ENCODE results near the gene HRC. TPM values are rescaled to one million over a fixed set of nuclear protein-coding genes. Genes with fewer than 3 reads are reported as not detected.
"Not testable (repeated sequence)": the region's sequence is repeated elsewhere in the genome, so short reads cannot be mapped to it uniquely, and the experiment has no call there.

Gene HRC
- polyA plus RNA-seq (ENCODE audit: insufficient read length) = 187 TPM

DNA sequence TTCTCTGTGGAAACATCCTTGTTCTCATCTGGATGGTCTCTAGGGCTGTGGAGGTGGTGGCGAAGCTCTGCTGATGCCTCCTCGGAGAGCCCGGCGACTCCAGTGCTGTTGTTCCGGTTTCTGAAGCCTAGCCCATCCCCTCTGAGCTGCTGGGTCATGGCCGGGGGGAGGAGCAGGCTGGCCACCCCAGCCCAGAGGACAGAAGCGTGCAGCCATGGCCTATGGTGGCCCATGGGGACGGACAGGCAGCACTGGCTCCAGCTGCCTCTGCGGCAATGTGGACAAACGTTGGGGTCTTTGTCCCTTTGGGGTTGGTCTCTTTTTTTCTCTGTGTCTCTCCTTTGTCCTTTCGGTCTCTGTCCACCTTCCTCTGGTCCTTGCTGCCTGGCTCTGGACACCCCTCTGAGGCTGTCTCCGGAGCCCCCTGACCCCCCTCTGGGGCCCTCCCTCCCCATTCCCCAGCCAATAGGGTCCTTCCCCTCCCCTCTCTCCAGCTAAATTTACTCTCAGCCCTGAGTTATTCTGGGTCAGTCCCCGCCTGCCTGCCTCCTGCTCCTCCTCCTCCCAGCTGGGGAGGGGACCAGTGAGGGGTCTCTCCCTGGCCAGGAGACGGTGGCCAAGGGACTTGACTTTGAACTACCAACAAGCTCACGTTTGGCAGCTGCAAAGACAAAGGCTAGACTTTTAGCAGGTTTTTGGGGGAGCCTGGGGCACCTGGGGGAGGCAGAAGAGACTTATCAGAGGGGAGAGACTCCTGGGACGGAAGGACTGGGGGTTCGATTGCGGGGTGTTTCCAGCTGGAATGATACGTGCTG is at the start of gene HRC:
Gene HRC, minus strand, starts transcription at position 392 of the 815 bp plus-strand sequence. Its CDS starts 159 bp downstream, at position 233.
- no peak for DNase-seq

- no peak for DNase-seq
Observed at GRCh38 chr19:49201042-49201441, 45.8 kb upstream of the HRC start.

GRCh38 chr19:49200238-49200862 is 45.2 kb upstream of the HRC start:
- DNase-seq = no peak

- no peak for DNase-seq
Observed at GRCh38 chr19:49196527-49197240, 41.5 kb upstream of the HRC start.

DNA sequence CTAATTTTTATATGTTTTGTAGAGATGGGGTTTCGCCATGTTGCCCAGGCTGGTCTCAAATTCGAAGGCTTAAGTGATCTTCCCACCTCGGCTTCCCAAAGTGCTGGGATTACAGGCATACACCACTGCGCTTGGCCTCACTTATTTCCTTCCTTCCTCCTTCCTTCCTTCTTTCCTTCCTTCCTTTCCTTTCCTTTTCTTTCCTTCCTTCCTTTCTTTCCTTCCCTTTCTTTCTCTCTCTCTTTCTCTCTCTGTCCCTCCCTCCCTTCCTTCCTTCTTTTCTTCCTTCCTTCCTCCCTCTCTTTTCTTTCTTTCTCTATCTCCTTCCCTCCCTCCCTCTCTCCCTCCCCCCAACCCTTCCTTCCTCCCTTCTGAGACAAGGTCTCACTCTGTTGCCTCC is 39.2 kb upstream of the HRC start:
- DNase-seq = no peak

DNA sequence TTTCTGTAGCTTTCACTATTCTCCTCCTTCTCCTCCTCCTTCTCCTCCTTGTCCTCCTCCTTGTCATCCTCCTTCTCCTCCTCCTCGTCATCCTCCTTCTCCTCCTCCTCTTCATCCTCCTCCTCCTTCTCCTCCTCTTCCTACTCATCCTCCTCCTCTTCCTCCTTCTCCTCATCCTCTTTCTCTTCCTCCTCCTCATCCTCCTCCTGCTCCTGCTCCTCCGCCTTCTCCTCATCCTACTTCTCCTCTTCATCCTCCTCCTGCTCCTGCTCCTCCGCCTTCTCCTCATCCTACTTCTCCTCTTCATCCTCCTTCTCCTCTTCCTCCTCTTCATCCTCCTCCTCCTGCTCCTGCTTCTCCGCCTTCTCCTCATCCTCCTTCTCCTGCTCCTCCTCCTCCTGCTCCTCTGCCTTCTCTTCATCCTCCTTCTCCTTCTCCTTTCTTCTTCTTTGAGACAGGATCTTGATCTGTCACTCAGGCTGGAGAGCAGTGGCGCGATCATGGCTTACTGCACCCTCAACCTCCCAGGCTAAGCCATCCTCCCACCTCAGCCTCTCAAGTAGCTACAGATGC is 38.7 kb upstream of the HRC start:
- DNase-seq = no peak

GRCh38 chr19:49190781-49191180 is 35.6 kb upstream of the HRC start:
- no peak for DNase-seq

- DNase-seq = no peak
Observed at GRCh38 chr19:49189259-49189658, 34.1 kb upstream of the HRC start.

DNA sequence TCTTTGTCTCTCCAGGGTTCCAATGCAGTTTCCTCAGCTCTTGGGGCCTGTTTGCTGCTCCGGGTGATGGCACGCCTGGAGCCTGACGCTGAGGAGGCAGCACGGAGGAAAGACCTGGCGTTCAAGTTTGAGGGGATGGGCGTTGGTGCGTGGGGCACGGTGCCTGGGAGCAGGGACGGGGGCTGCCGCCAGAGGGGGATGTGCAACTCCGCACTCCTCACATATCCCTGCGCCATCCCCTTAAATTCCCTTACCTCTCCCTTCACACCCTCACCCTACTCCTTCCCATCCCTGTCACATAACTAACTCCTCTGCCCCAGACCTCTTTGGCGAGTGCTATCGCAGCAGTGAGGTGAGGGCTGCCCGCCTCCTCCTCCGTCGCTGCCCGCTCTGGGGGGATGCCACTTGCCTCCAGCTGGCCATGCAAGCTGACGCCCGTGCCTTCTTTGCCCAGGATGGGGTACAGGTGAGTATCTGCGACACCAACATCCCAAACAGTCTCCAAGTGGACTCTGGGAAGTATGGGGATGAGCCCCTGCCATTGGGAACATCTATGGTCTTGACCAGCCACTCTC is 33.5 kb upstream of the HRC start:
- no peak for DNase-seq

DNA sequence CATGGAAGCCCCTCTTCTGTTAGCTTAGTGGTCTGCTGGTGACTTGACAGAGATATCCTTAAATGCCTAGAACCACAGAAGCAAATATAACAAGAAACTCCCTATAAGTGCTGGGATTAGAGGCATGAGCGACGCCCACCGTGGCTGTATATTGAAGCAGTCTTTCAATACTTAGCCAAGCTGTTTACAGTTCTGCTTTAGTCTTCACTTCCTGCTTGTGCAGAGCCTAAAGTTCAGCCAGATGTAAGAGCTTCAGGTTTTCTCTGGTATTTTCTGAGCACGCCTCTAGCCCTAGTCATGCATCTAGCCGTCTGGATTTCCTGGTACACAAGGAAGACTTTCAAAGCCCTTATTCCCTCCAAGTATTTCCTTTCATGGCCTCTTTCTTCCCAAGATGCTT is 30.9 kb upstream of the HRC start:
- DNase-seq = no peak

GRCh38 chr19:49182848-49183375 is 27.7 kb upstream of the HRC start:
- DNase-seq = no peak

DNA sequence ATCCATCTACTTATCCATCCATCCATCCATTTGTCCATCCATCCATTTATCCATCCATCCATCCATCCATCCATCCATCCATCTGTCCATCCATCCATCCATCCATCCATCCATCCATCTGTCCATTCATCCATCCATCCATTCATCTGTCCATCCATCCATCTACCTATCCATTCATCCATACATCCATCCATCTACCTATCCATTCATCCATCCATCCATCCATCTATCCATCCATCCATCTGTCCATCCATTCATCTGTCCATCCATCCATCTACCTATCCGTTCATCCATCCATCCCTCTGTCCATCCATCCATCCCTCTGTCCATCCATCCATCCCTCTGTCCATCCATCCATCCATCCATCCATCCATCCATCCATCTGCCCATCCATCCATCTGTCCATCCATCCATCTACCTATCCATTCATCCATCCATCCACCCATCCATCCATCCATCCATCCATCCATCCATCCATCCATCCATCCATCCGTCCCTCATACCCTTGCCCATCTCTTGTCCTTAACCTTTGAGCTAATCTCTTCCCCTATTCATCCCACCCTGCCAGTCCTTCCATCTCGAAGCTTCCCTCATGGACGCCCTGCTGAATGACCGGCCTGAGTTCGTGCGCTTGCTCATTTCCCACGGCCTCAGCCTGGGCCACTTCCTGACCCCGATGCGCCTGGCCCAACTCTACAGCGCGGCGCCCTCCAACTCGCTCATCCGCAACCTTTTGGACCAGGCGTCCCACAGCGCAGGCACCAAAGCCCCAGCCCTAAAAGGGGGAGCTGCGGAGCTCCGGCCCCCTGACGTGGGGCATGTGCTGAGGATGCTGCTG is 27.0 kb upstream of the HRC start:
- not testable (repeated sequence) for DNase-seq

DNA sequence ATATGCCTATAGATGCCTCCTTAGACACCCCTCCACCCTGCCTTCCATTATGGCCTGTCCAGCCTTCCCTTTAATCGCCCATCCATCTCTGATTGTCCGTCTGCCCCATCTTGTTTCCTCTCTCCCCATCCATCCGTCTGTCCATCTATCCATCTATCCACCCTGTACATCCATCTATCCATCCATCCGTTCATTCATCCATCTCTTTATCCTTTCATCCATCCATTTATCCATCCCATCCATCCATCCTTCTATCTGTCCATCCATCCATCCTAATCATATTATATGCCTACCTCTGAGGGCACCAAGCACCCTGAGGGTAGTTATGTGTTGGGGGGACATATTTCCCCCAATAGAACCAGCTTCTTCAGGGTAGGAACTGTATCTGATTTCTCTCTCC is 25.5 kb upstream of the HRC start:
- no peak for DNase-seq

DNA sequence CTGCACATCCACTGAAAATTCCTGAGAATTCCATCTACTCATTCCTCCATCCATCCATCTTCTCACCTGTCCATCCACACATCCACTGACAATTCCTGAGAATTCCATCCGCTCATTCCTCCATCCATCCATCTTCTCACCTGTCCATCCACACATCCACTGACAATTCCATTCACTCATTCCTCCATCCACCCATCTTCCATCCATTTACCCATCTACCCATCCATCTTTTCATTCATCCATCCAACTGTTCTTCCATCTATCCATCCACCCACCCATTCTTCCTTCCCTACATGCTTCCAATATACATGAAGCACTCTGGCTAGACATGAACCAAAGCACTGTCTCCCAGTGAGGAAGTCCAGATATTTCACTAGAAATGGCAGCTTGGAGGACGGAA is 18.0 kb upstream of the HRC start:
- DNase-seq = no peak

- DNase-seq = no peak
Observed at GRCh38 chr19:49168421-49168820, 13.2 kb upstream of the HRC start.

DNA sequence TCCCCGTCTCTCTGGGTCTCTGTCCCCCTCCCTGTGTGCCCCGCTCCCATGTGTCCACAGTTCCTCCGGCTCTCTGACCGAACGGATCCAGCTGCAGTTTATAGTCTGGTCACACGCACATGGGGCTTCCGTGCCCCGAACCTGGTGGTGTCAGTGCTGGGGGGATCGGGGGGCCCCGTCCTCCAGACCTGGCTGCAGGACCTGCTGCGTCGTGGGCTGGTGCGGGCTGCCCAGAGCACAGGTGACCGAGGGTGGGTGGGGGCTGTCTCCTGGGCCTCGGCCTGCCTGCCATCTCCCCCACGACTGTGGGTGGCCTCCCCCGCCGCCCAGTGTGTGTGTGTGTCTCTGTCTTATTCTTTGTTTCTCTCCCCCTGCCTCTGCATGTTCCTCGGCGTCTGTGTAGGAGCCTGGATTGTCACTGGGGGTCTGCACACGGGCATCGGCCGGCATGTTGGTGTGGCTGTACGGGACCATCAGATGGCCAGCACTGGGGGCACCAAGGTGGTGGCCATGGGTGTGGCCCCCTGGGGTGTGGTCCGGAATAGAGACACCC is 12.7 kb upstream of the HRC start:
- DNase-seq = no peak

GRCh38 chr19:49165865-49166301 is 10.7 kb upstream of the HRC start:
- no peak for DNase-seq

DNA sequence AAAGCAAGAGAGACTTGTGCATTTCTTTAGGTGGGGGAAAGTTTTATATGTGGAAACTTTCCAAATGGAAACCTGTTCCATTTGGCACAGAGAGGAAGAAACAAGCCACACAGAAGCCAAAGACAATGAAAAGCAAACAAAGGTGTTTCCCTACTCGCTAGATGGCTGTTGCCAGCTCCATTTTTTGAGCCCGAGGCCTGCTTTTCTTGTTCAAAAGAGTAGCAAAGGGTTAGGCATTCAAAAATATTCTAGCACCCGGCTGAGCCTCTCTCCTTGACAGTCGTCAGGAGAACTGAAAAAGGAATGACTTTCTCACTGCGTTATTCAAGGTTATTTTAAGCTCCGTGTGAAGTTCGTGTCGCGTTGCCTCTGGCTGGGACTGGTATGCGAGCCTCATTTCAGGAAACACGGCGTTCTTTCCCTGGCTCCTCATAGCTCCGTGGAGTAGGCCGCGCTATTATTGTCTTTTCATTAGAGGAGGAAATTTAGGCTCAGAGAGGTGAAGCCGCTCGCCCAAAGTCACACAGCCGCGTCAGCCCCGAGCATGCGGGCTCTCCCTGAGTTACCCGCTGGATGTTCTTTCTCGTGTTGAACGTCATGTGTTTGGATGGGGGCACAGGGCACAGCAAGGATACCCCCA is 10.0 kb upstream of the HRC start:
- no peak for DNase-seq

DNA sequence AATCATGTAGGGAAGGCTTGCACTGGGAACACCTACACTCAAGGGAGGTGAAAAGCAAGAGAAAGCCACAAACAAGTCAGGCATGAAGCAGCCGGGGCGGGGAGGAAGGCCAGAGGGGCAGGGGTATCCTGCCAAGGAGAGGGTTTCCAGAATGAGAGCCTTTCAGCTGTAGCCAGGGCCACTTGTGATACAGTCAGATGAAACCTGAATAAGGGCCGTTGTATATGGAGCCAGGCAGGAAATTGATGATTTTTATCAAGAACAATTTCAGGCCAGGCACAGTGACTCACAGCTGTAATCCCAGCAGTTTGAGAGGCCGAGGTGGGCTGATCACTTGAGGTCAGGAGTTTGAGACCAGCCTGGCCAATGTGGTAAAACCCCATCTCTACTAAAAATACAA is 6.8 kb upstream of the HRC start:
- no peak for DNase-seq

DNA sequence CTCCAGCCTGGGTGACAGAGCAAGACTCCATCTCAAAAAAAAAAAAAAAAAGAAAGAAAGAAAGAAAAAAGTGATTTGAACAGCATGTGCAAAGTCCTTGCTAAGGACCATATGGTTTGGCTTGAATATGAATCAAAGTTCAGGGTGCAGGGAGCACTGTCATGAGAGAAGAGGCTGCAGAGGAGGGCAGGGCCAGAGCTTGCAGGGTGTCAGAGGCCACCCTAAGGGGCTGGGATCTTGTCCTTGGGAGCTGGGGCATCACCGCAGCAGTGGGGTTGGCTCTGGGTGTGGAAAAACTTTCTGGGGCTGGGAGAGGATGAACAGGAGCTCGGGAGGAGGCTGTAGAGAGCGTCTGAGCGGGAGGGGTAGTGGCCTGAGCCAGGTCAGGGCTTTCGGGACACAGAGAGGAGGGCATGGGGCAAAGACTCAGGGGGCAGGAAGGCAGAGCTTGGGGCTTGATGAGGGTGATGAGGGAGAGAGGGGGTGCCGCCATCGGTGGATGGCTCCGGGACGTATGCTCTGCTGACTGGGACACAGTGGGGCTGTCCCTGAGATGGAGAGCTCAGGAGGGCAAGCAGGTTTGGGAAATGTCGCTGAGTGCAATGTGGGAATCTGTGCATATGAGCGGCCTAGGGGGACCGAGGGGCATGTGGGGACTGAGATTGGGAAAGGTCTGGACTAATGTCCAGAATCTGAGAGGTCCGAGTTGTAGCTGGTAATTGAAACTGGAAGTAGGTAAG is 5.4 kb upstream of the HRC start:
- no peak for DNase-seq
